GM12892 (cell line): ENCODE measurements around the gene TBX3.

Experiments used
- DNase-seq: peaks from one replicate; pipeline ENCODE4 v3.0.0; 2011; ENCODE audit not compliant: insufficient read length
- FAIRE-seq: peaks from 2 replicates; lab custom pipeline; 2011; peaks lifted over from hg19 to GRCh38; lab: Jason Lieb, UNC
- POLR2A ChIP-seq: IDR thresholded peaks from 2 replicates; pipeline ENCODE4 v1.6.1; 2011; ENCODE audit warnings: low read depth, low read length, control low read depth
- POLR2AphosphoS5 ChIP-seq: IDR thresholded peaks from 2 replicates; pipeline ENCODE4 v1.6.1; 2011; ENCODE audit warnings: low read depth, low read length, control low read depth
- TAF1 ChIP-seq: IDR thresholded peaks from 2 replicates; pipeline ENCODE4 v1.6.1; 2011; ENCODE audit warnings: low read depth, mild to moderate bottlenecking, control low read depth, low read length, borderline replicate concordance

Gene TBX3

GRCh38 chr12:114694436-114695304 lies 10.7 kb upstream of the TBX3 start:
- TF ChIP-seq POLR2A (no peak), TAF1 (no peak)
- FAIRE-seq: no peak
- no peak for DNase-seq

- DNase-seq (no peak), FAIRE-seq (no peak)
- TF ChIP-seq TAF1: no peak
- TF ChIP-seq POLR2A: no peak
- TF ChIP-seq POLR2AphosphoS5: no peak
Observed at GRCh38 chr12:114693532-114693931, 9.6 kb upstream of the TBX3 start.

- FAIRE-seq: no peak
- no peak for DNase-seq
- TF ChIP-seq POLR2AphosphoS5 (no peak), POLR2A (no peak), TAF1 (no peak)
Observed at GRCh38 chr12:114693059-114693531, 9.1 kb upstream of the TBX3 start.

DNA sequence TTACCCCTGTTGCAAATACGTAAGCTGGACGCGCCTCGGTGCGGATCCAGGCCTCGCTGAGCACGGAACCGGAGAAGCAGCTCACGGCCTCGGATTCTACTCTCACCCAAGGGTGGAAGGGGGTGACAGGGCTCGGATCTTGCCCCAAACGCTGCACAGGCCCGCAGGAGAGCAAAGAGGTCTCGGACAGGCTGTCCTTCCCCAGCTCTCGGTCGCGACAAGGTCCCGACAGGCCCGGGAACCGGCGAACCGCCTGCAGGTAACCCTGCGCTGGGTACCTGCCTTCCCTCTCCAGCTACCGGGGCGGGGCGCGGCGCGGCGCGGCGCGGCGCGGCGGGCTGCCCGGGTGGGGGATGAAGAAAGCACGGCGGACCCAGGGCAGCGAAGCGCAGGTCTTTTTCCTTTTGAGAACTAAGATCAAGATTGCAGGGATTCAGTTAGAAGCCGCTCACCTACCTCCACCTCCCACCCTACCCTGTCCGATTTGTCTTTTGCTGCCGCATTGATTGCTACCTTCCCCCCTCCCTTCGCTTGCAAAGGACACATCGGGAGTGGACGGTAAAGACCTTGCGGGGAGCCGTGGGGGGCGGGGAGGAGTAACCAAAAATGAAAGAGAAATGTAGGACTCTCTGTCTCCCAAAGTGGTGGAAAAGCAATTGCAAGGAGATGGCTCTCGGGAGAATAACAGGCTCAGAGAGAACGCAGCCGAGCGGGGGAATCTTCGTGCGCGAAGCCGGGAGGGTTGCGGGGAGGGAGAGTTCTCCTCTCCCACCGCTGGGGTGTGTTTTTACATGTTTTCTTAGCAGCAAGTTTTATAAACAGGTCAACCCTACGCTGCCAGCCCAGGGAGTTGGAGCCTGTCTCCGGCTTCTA lies 8.4 kb upstream of the TBX3 start:
- TF ChIP-seq TAF1 (no peak), POLR2AphosphoS5 (no peak), POLR2A (no peak)
- FAIRE-seq (no peak), DNase-seq (no peak)

DNA sequence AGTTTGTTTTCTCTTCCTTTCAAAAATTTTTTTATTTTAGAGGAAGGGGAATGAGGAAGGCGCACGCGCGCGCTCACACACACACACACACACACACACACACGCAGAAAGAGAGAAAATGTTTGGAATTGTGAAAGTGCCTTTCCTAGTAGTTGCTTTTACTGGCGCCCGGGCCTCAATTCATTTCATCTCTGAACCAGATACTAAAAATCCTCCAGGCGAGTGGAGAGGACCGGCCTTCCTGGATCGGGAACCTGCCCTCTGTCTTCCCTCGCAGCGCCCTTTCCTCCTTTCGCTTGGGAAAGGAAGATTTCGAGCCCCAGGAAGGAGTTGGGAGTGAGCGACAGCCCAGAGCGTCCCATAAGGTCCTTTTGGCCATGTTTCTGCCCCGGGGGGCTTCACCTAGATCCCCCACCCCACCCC lies 7.8 kb upstream of the TBX3 start:
- TF ChIP-seq TAF1: no peak
- TF ChIP-seq POLR2A: no peak
- no peak for TF ChIP-seq POLR2AphosphoS5
- no peak for FAIRE-seq
- no peak for DNase-seq

DNA sequence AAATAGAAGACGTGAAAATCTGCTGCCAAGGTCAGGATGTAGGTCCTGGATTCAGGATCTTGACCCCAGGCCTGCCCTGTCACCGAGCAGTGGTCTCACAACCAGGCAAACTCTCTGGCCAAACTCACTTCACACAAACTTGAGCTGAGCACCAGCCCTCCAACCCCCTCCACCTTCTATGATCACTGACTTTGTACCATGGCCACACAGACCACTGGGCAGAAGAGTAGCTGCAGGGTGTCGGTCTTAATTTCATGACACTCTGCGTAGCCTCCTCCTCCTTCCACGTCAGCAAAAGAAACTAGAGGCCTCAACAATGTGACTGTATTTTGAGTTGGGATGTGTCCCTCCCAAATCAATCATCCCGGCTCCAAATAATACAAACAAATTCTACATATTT lies 7.2 kb upstream of the TBX3 start:
- DNase-seq: no peak
- no peak for TF ChIP-seq TAF1
- no peak for TF ChIP-seq POLR2AphosphoS5
- no peak for TF ChIP-seq POLR2A
- no peak for FAIRE-seq

GRCh38 chr12:114690267-114691135 lies 6.5 kb upstream of the TBX3 start:
- FAIRE-seq (no peak), DNase-seq (no peak)
- TF ChIP-seq TAF1 (no peak), POLR2A (no peak), POLR2AphosphoS5 (no peak)

- FAIRE-seq (no peak), DNase-seq (no peak)
- TF ChIP-seq POLR2A: no peak
- TF ChIP-seq POLR2AphosphoS5: no peak
- TF ChIP-seq TAF1: no peak
Observed at GRCh38 chr12:114689075-114689994, 5.4 kb upstream of the TBX3 start.

DNA sequence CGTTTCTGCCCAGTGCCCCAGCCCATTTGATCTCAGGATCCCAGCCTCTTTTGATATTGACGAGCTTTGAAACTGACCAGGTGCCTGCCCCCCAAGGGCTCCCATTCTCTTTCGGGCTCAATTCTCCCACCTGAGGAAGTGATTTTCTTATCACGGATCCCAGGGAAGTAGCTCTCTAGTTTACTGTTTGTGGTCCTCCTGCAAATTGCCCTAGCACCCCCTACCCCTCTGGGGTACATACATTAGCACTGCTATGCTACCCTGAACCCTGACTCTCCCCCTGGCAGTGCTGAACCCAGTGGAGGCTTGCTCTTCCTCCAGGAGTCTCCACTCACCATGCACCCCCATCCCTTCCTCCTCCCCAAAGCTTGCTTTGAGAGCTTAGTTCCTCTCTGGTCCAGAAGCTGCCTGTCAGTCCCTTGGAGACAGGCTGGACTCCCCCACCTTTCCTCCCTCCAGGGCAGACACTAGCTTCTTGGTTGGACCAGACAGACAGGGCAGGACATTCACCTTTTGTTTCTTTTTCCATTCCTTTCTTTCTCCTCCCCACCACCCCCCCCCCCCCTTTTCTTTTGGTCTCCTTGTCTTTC lies 4.4 kb upstream of the TBX3 start:
- DNase-seq: no peak
- FAIRE-seq: no peak
- TF ChIP-seq POLR2AphosphoS5: no peak
- no peak for TF ChIP-seq TAF1
- TF ChIP-seq POLR2A: no peak

DNA sequence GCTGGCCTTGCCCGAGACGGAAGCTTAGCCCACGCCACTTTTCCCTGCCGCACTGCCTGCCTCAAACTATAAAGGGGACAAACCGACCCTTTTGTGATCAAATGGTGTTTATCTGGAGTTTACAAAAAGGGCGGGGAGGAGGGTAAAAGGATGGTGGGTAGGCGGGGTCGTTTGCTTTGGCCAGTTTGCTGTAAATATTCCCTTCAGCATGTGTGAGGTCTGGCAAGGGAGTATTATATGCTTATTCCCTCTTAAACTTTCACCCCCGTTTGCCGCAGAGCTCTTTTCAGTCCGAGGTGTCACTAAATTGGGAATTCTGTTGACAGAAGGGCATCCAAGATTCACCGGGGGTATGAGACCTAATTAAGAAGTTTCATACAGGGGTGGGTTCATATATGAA lies 3.8 kb upstream of the TBX3 start:
- FAIRE-seq (no peak), DNase-seq (no peak)
- TF ChIP-seq TAF1: no peak
- no peak for TF ChIP-seq POLR2A
- TF ChIP-seq POLR2AphosphoS5: no peak
